Left ventricle myocardium superior (tissue), 1 donor: ENCODE data around the gene AMTN. TPM values are rescaled to one million over a fixed set of nuclear protein-coding genes. Genes with fewer than 3 reads are reported as not detected.
"Not testable (repeated sequence)": the region's sequence is repeated elsewhere in the genome, so short reads cannot be mapped to it uniquely, and the experiment has no call there.

Source experiments
- ATAC-seq: fragments of 200-7000 bp; cut with Tn5 transposase; one replicate; pipeline ENCODE4 v1.9.1; 2020; ENCODE audit warnings: mild to moderate bottlenecking, moderate library complexity
- DNase-seq: peaks from one replicate; pipeline ENCODE4 v3.0.0-alpha.2; 2020
- intact Hi-C: fragments of 100-400 bp; cut with micrococcal nuclease; formaldehyde crosslinking; loops from one replicate; pipeline ENCODE4 v1.11.0; 2022
- long read RNA-seq: library from polyadenylated mRNA; unstranded; transcript quantifications from one replicate; pipeline ENCODE4 v2.0.0, GENCODE V29; 2021
- total RNA-seq: library from RNA; stranded (reverse); fragmentation: NEBNext Ultra II Directional; extraction: Animal tissue kit (Norgen Biotek cat#: 25700); gene quantifications from one replicate; pipeline ENCODE4 v1.2.1, GENCODE V29; 2021
- donor health status: DM: no; HTN: yes; CAD: no; lungs with severe emphysema.

The AMTN gene
- total RNA-seq = not detected
- long read RNA-seq = 0 reads

GRCh38 chr4:70518269-70518668, at the start of gene AMTN:
TSS of gene AMTN (plus strand) at chr4:70518569. CDS start at chr4:70518778, 209 bp downstream.
- no peak for ATAC-seq
- DNase-seq = no peak
- intact Hi-C loops = no loop called here

GRCh38 chr4:70471897-70472296, 46.5 kb upstream of the AMTN start, which contains the start of gene MUC7:
TSS of gene MUC7 (plus strand) at chr4:70472197. CDS start at chr4:70474022, 1,825 bp downstream.
- no peak for ATAC-seq
- DNase-seq = no peak
- intact Hi-C loops = no loop called here

GRCh38 chr4:70473679-70474078, 44.7 kb upstream of the AMTN start:
- DNase-seq (no peak), ATAC-seq (no peak)
- intact Hi-C loops = no loop called here

- DNase-seq = no peak
- no peak for ATAC-seq
- intact Hi-C loops = no loop called here
These were observed 29.6 kb upstream of the AMTN start for GRCh38 chr4:70488748-70489147.

- intact Hi-C loops = no loop called here
- ATAC-seq (no peak), DNase-seq (no peak)
These were observed 22.1 kb upstream of the AMTN start for GRCh38 chr4:70496231-70496630.

- ATAC-seq, intact Hi-C loops, DNase-seq: not testable (repeated sequence)
These were observed 16.5 kb upstream of the AMTN start for GRCh38 chr4:70501838-70502237.

- intact Hi-C loops = no loop called here
These were observed 13.6 kb upstream of the AMTN start for GRCh38 chr4:70504733-70505132.

GRCh38 chr4:70505151-70505748, 13.1 kb upstream of the AMTN start:
- no peak for ATAC-seq
- intact Hi-C loops = no loop called here
- peak; percentile 45 for DNase-seq

More at GRCh38 chr4:70504733-70505132, 13.6 kb upstream of the AMTN start:
- ATAC-seq (no peak), DNase-seq (no peak)

- intact Hi-C loops = no loop called here
- no peak for ATAC-seq
- no peak for DNase-seq
These were observed 9.6 kb upstream of the AMTN start for GRCh38 chr4:70508801-70509200.

GRCh38 chr4:70511365-70511764, 7.0 kb upstream of the AMTN start:
- intact Hi-C loops = no loop called here
- ATAC-seq (no peak), DNase-seq (no peak)

- ATAC-seq = no peak
- no peak for DNase-seq
- intact Hi-C loops = no loop called here
These were observed 2.8 kb upstream of the AMTN start for GRCh38 chr4:70515367-70516250.

- intact Hi-C loops = no loop called here
- no peak for ATAC-seq
- DNase-seq = no peak
These were observed 347 bp downstream of the AMTN start for GRCh38 chr4:70518716-70519115.

GRCh38 chr4:70522626-70523025, 4.3 kb downstream of the AMTN start:
- no peak for DNase-seq
- ATAC-seq = no peak
- intact Hi-C loops = no loop called here

GRCh38 chr4:70530997-70531396, 12.6 kb downstream of the AMTN start:
- intact Hi-C loops = no loop called here

GRCh38 chr4:70531981-70532380, 13.6 kb downstream of the AMTN start:
- intact Hi-C loops = no loop called here
- DNase-seq (no peak), ATAC-seq (no peak)

More at GRCh38 chr4:70530997-70531396, 12.6 kb downstream of the AMTN start:
- DNase-seq (no peak), ATAC-seq (no peak)

GRCh38 chr4:70533211-70533610, 14.8 kb downstream of the AMTN start:
- DNase-seq (no peak), ATAC-seq (no peak)
- intact Hi-C loops = no loop called here

GRCh38 chr4:70533791-70534190, 15.4 kb downstream of the AMTN start:
- ATAC-seq (no peak), DNase-seq (no peak)
- intact Hi-C loops = no loop called here

GRCh38 chr4:70534886-70535285, 16.5 kb downstream of the AMTN start:
- DNase-seq, ATAC-seq, intact Hi-C loops: not testable (repeated sequence)

GRCh38 chr4:70538869-70539268, 20.5 kb downstream of the AMTN start:
- DNase-seq (no peak), ATAC-seq (no peak)
- intact Hi-C loops = no loop called here

GRCh38 chr4:70544279-70544868, 26.0 kb downstream of the AMTN start:
- ATAC-seq (no peak), DNase-seq (no peak)
- intact Hi-C loops = no loop called here
